Measurements from ENCODE around the gene RPS14. TPM values are rescaled to one million over a fixed set of nuclear protein-coding genes. Genes with fewer than 3 reads are reported as not detected.
A peak's percentile ranks its signal among the peaks of the same experiment; 100 is the strongest.

Gene RPS14
- polyA plus RNA-seq, 6 donors from 2014 or later: 4,594 to 6,671 (median 5,653) TPM

GRCh38 chr5:150448952-150449516 is 505 bp downstream of the RPS14 start:
- ATAC-seq (ENCODE audit: low read depth in 2 of 2): peak; percentile 24 to 25
- H3K36me3 Mint-ChIP-seq: peaks cover 14 to 24% of the 10 kb centered on the region in 2 donors
- H3K27me3 Mint-ChIP-seq: no peaks in the 10 kb centered on the region
- peak overlapping the region; percentile 89 to 100 (median 98) for H3K4me3 Mint-ChIP-seq
- H3K4me1 Mint-ChIP-seq: peaks cover 23 to 36% (median 31%) of the 10 kb centered on the region in 3 donors
- no peak for DNase-seq
- H3K27ac Mint-ChIP-seq: peak overlapping the region; percentile 97 to 100 (median 100)
- H3K9me3 Mint-ChIP-seq: peaks cover 0 to 3% (median 0%) of the 10 kb centered on the region in 7 donors

- no peaks in the 10 kb centered on the region for H3K27me3 Mint-ChIP-seq
- H3K4me3 Mint-ChIP-seq: peak overlapping the region; percentile 89 to 100 (median 98)
- ATAC-seq (ENCODE audit: low read depth in 2 of 2) (no peak), DNase-seq (no peak)
- H3K36me3 Mint-ChIP-seq: peaks cover 17 to 31% of the 10 kb centered on the region in 2 donors
- peaks cover 23 to 36% (median 34%) of the 10 kb centered on the region in 3 donors for H3K4me1 Mint-ChIP-seq
- H3K9me3 Mint-ChIP-seq: peaks cover 0 to 3% (median 0%) of the 10 kb centered on the region in 7 donors
- H3K27ac Mint-ChIP-seq: peak overlapping the region; percentile 97 to 100 (median 100)
These were observed 1.2 kb downstream of the RPS14 start for GRCh38 chr5:150448334-150448733.

GRCh38 chr5:150447188-150447587 is 2.4 kb downstream of the RPS14 start:
- Mint-ChIP-seq H3K9me3 (peaks cover 0 to 3% (median 0%) of the 10 kb centered on the region in 7 donors), H3K27me3 (no peaks in the 10 kb centered on the region), H3K27ac (peak overlapping the region in 3 of 6 donors; percentile 44 to 85 (median 59)), H3K4me1 (peaks cover 23 to 36% (median 31%) of the 10 kb centered on the region in 3 donors), H3K36me3 (peaks cover 19 to 34% of the 10 kb centered on the region in 2 donors), H3K4me3 (peak overlapping the region in 5 of 8 donors; percentile 29 to 99 (median 96))
- DNase-seq (no peak), ATAC-seq (ENCODE audit: low read depth in 2 of 2) (no peak)

GRCh38 chr5:150446583-150446982 is 3.0 kb downstream of the RPS14 start:
- peak overlapping the region in 3 of 8 donors; percentile 29 to 96 (median 47) for H3K4me3 Mint-ChIP-seq
- ATAC-seq (ENCODE audit: low read depth in 2 of 2) (no peak), DNase-seq (no peak)
- H3K36me3 Mint-ChIP-seq: peaks cover 19 to 34% of the 10 kb centered on the region in 2 donors
- peaks cover 23 to 36% (median 31%) of the 10 kb centered on the region in 3 donors for H3K4me1 Mint-ChIP-seq
- H3K27me3 Mint-ChIP-seq: no peaks in the 10 kb centered on the region
- H3K9me3 Mint-ChIP-seq: peaks cover 0 to 3% (median 0%) of the 10 kb centered on the region in 7 donors
- peak overlapping the region in 2 of 6 donors; percentile 10 to 54 for H3K27ac Mint-ChIP-seq

- ATAC-seq (ENCODE audit: low read depth in 2 of 2): no peak
- Mint-ChIP-seq H3K9me3 (peaks cover 0 to 3% (median 0%) of the 10 kb centered on the region in 7 donors), H3K4me1 (peaks cover 24 to 40% (median 31%) of the 10 kb centered on the region in 3 donors), H3K36me3 (peaks cover 19 to 34% of the 10 kb centered on the region in 2 donors), H3K27me3 (no peaks in the 10 kb centered on the region), H3K27ac (peak overlapping the region in 1 of 6 donors; percentile 10), H3K4me3 (peak overlapping the region in 1 of 8 donors; percentile 47)
- DNase-seq: no peak
These were observed 3.5 kb downstream of the RPS14 start for GRCh38 chr5:150446088-150446487.

GRCh38 chr5:150444770-150445169 is 4.8 kb downstream of the RPS14 start:
- no peak for ATAC-seq (ENCODE audit: low read depth in 2 of 2)
- H3K27ac Mint-ChIP-seq: no peak overlapping the region
- H3K4me3 Mint-ChIP-seq: no peak overlapping the region

GRCh38 chr5:150443242-150444075 is 6.1 kb downstream of the RPS14 start:
- DNase-seq (no peak), ATAC-seq (ENCODE audit: low read depth in 2 of 2) (no peak)
- peaks cover 19 to 34% of the 10 kb centered on the region in 2 donors for H3K36me3 Mint-ChIP-seq
- H3K4me3 Mint-ChIP-seq: peak overlapping the region in 1 of 8 donors; percentile 6
- no peaks in the 10 kb centered on the region for H3K9me3 Mint-ChIP-seq
- H3K27me3 Mint-ChIP-seq: no peaks in the 10 kb centered on the region
- H3K27ac Mint-ChIP-seq: peak overlapping the region in 2 of 6 donors; percentile 1 to 70
- peaks cover 20 to 45% (median 31%) of the 10 kb centered on the region in 3 donors for H3K4me1 Mint-ChIP-seq

More at GRCh38 chr5:150444770-150445169, 4.8 kb downstream of the RPS14 start:
- Mint-ChIP-seq H3K4me1 (peaks cover 26 to 47% (median 29%) of the 10 kb centered on the region in 3 donors), H3K27me3 (no peaks in the 10 kb centered on the region), H3K36me3 (peaks cover 19 to 34% of the 10 kb centered on the region in 2 donors), H3K9me3 (no peaks in the 10 kb centered on the region)
- no peak for DNase-seq

- no peak overlapping the region for H3K4me3 Mint-ChIP-seq
- H3K27ac Mint-ChIP-seq: peak overlapping the region in 1 of 6 donors; percentile 44
- no peaks in the 10 kb centered on the region for H3K27me3 Mint-ChIP-seq
- no peaks in the 10 kb centered on the region for H3K9me3 Mint-ChIP-seq
- ATAC-seq (ENCODE audit: low read depth in 2 of 2): no peak
- no peak for DNase-seq
- H3K4me1 Mint-ChIP-seq: peaks cover 12 to 37% (median 23%) of the 10 kb centered on the region in 3 donors
- peaks cover 13 to 30% of the 10 kb centered on the region in 2 donors for H3K36me3 Mint-ChIP-seq
These were observed 6.8 kb downstream of the RPS14 start for GRCh38 chr5:150442699-150443080.

GRCh38 chr5:150441813-150442698 is 7.5 kb downstream of the RPS14 start:
- Mint-ChIP-seq H3K4me1 (peaks cover 15 to 34% (median 22%) of the 10 kb centered on the region in 3 donors), H3K4me3 (peak overlapping the region in 1 of 8 donors; percentile 35), H3K27ac (peak overlapping the region in 1 of 6 donors; percentile 47), H3K9me3 (no peaks in the 10 kb centered on the region), H3K36me3 (peaks cover 11 to 27% of the 10 kb centered on the region in 2 donors), H3K27me3 (no peaks in the 10 kb centered on the region)
- ATAC-seq (ENCODE audit: low read depth in 2 of 2) (no peak), DNase-seq (no peak)

GRCh38 chr5:150440948-150441812 is 8.4 kb downstream of the RPS14 start:
- H3K27ac Mint-ChIP-seq: peak overlapping the region in 2 of 6 donors; percentile 63 to 64

GRCh38 chr5:150438873-150439546 is 10.5 kb downstream of the RPS14 start:
- no peak for DNase-seq
- no peak overlapping the region for H3K27ac Mint-ChIP-seq
- H3K36me3 Mint-ChIP-seq: peaks cover 5 to 10% of the 10 kb centered on the region in 2 donors
- no peaks in the 10 kb centered on the region for H3K27me3 Mint-ChIP-seq
- H3K4me3 Mint-ChIP-seq: no peak overlapping the region
- H3K4me1 Mint-ChIP-seq: peaks cover 21 to 46% (median 38%) of the 10 kb centered on the region in 3 donors
- ATAC-seq (ENCODE audit: low read depth in 2 of 2): no peak
- no peaks in the 10 kb centered on the region for H3K9me3 Mint-ChIP-seq

More at GRCh38 chr5:150440948-150441812, 8.4 kb downstream of the RPS14 start:
- no peak for ATAC-seq (ENCODE audit: low read depth in 2 of 2)
- H3K9me3 Mint-ChIP-seq: no peaks in the 10 kb centered on the region
- H3K36me3 Mint-ChIP-seq: peaks cover 7 to 19% of the 10 kb centered on the region in 2 donors
- H3K4me3 Mint-ChIP-seq: peak overlapping the region in 1 of 8 donors; percentile 35
- H3K27me3 Mint-ChIP-seq: no peaks in the 10 kb centered on the region
- H3K4me1 Mint-ChIP-seq: peaks cover 19 to 34% (median 26%) of the 10 kb centered on the region in 3 donors
- DNase-seq: no peak
